B cell (primary cell): ENCODE results near the gene VWA5B2. TPM values are rescaled to one million over a fixed set of nuclear protein-coding genes. Genes with fewer than 3 reads are reported as not detected.

Experiments
- ATAC-seq: fragments of 200-7000 bp; cut with Tn5 transposase; one replicate; pipeline ENCODE4 v1.10.0; 2021; ENCODE audit warnings: low read depth, mild to moderate bottlenecking, moderate number of reproducible peaks, moderate library complexity
- CTCF ChIA-PET: fragments of 350-600 bp; sonication (Branson Sonifier 250); formaldehyde crosslinking; loops from one replicate; lab custom pipeline; 2021; ENCODE audit warnings: antibody characterized with exemption, inconsistent platforms; lab: Charles Lee
- POLR2A ChIA-PET: fragments of 350-600 bp; sonication (Branson Sonifier 250); formaldehyde crosslinking; loops from one replicate; lab custom pipeline; 2021; ENCODE audit warnings: antibody characterized with exemption; lab: Charles Lee
- DNase-seq: peaks from one replicate; pipeline ENCODE4 v3.0.0; 2013
- H2AFZ ChIP-seq: 2 replicates; pipeline ENCODE4 v1.6.1; 2012; ENCODE audit warnings: mild to moderate bottlenecking, low read depth, low read length; ENCODE audit not compliant: insufficient read depth, poor library complexity, severe bottlenecking
- H3K27ac ChIP-seq, 2 donors: 1 replicate in 1 of 2; 2 replicates in 1 of 2; pipeline ENCODE4 v1.5.1; 2012 to 2013; ENCODE audit warnings: low read length in 2 of 2, mild to moderate bottlenecking in 2 of 2, moderate library complexity in 1 of 2
- H3K27me3 ChIP-seq, 4 experiments: fragments of 200-600 bp in 1 of 4; sonication (generic) in 1 of 4; replicated peaks in 1 of 4; 1 replicate in 2 of 4; 2 replicates in 2 of 4; pipeline versions ENCODE4 v1.6.1 to v1.7.0; 2013 to 2016; ENCODE audit warnings: low read length in 3 of 4, mild to moderate bottlenecking in 2 of 4, mixed read lengths in 1 of 4, moderate library complexity in 1 of 4; ENCODE audit not compliant: insufficient read depth in 4 of 4, control insufficient read depth in 3 of 4; ENCODE audit errors: control extremely low read depth in 1 of 4
- H3K36me3 ChIP-seq, 2 experiments: replicated peaks in 1 of 2; 1 replicate in 1 of 2; 2 replicates in 1 of 2; pipeline versions ENCODE4 v1.6.1 to v1.7.1; 2013; ENCODE audit warnings: low read length in 1 of 2; ENCODE audit not compliant: insufficient read depth in 2 of 2, control insufficient read depth in 1 of 2; ENCODE audit errors: control extremely low read depth in 1 of 2, extremely low read depth in 1 of 2
- H3K4me1 ChIP-seq, 2 donors: fragments of 200-600 bp in 1 of 2; sonication (generic) in 1 of 2; 1 replicate in 1 of 2; 2 replicates in 1 of 2; pipeline versions ENCODE4 v1.5.1 to v1.6.1; 2013 to 2017; ENCODE audit warnings: low read length in 2 of 2; ENCODE audit not compliant: control insufficient read depth in 2 of 2, insufficient read depth in 2 of 2
- H3K4me2 ChIP-seq: replicated peaks from 2 replicates; pipeline ENCODE3; 2012; ENCODE audit warnings: mild to moderate bottlenecking, low read depth, low read length; ENCODE audit not compliant: poor library complexity, severe bottlenecking
- H3K4me3 ChIP-seq, 5 experiments: fragments of 200-600 bp in 1 of 5; sonication (generic) in 1 of 5; 1 replicate in 3 of 5; 2 replicates in 2 of 5; pipeline versions ENCODE4 v1.5.1 to v1.7.0; 2011 to 2016; ENCODE audit warnings: low read length in 4 of 5, mild to moderate bottlenecking in 4 of 5, low read depth in 2 of 5, control low read depth in 1 of 5, moderate library complexity in 1 of 5; ENCODE audit not compliant: insufficient read depth in 1 of 5; ENCODE audit errors: control extremely low read depth in 1 of 5, extremely low read depth in 1 of 5
- H3K79me2 ChIP-seq: fragments of 200-600 bp; sonication (generic); one replicate; pipeline ENCODE4 v1.6.0; 2016; ENCODE audit warnings: low read length; ENCODE audit not compliant: control insufficient read depth, insufficient read depth
- H3K9ac ChIP-seq: fragments of 200-600 bp; sonication (generic); 2 replicates; pipeline ENCODE4 v1.6.1; 2017; ENCODE audit warnings: mild to moderate bottlenecking, low read length, moderate library complexity
- H3K9me3 ChIP-seq, 3 donors: one replicate each; pipeline versions ENCODE4 v1.6.1 to v1.7.1; 2013; ENCODE audit warnings: low read length in 2 of 3; ENCODE audit not compliant: control insufficient read depth in 2 of 3, insufficient read depth in 1 of 3; ENCODE audit errors: control extremely low read depth in 1 of 3
- H4K20me1 ChIP-seq: 2 replicates; pipeline ENCODE4 v1.6.0; 2012; ENCODE audit warnings: mild to moderate bottlenecking, low read length; ENCODE audit not compliant: insufficient read depth, control insufficient read depth, poor library complexity, severe bottlenecking
- H3K27ac Mint-ChIP-seq: one replicate; pipeline ENCODE4 v1.8.0; 2021; ENCODE audit warnings: mixed read lengths
- H3K27me3 Mint-ChIP-seq: one replicate; pipeline ENCODE4 v1.8.0; 2021; ENCODE audit warnings: mixed read lengths
- H3K4me1 Mint-ChIP-seq: one replicate; pipeline ENCODE4 v1.8.0; 2021; ENCODE audit warnings: mixed read lengths
- H3K4me3 Mint-ChIP-seq: one replicate; pipeline ENCODE4 v1.8.0; 2021; ENCODE audit warnings: mixed read lengths
- H3K9me3 Mint-ChIP-seq: one replicate; pipeline ENCODE4 v1.8.0; 2022; ENCODE audit warnings: mixed read lengths; ENCODE audit not compliant: insufficient read depth
- CTCF ChIP-seq: fragments of 200-600 bp; IDR thresholded peaks from one replicate; pipeline ENCODE4 v1.8.0; 2022; ENCODE audit warnings: antibody characterized with exemption, mild to moderate bottlenecking
- EZH2 ChIP-seq: IDR thresholded peaks from 2 replicates; pipeline ENCODE4 v1.6.1; 2012; ENCODE audit warnings: borderline replicate concordance, low read depth, mild to moderate bottlenecking, moderate library complexity, low read length; ENCODE audit not compliant: insufficient read depth, poor library complexity, severe bottlenecking
- WGBS: methylation state at CpG from one replicate; pipeline ENCODE4 v1.1.5; 2013; ENCODE audit warnings: missing lambda C conversion rate; ENCODE audit not compliant: insufficient coverage; 5-methylcytosine and 5-hydroxymethylcytosine counted together
- intact Hi-C: fragments of 100-400 bp; cut with micrococcal nuclease; formaldehyde crosslinking; loops from one replicate; pipeline ENCODE4 v1.10.0; 2022
- polyA plus RNA-seq: library from polyadenylated mRNA; depleted of rRNA; stranded (reverse); fragments of >200 nt; gene quantifications from 2 replicates; pipeline ENCODE4 v1.2.3, GENCODE V29; 2012
- total RNA-seq, 2 donors: library from RNA; stranded (reverse); fragments of 120-200 nt in 1 of 2; gene quantifications; 1 replicate in 1 of 2; 2 replicates in 1 of 2; pipeline versions ENCODE4 v1.2.3 to v1.2.4, GENCODE V29; 2013 to 2022

The VWA5B2 gene
- total and polyA plus RNA-seq, 2 donors (not counting 1 experiment from before 2014, with no cell fraction given): 0.10 to 0.37 TPM

- intact Hi-C loops: loop anchor here (1.0 kb wide), 1 partner anchor 10 kb away; no protein-coding TSS in a partner anchor
- Histone ChIP-seq H3K27me3 (peaks cover 0 to 65% (median 29%) of the 10 kb centered on the region in 4 experiments), H3K9ac (peak overlapping the region; percentile 58), H3K4me2 (peak overlapping the region; percentile 96), H3K36me3 (no peaks in the 10 kb centered on the region), H3K79me2 (no peaks in the 10 kb centered on the region), H4K20me1 (peaks cover 7% of the 10 kb centered on the region), H3K4me1 (peaks cover 27% of the 10 kb centered on the region in 2 donors), H3K4me3 (peak overlapping the region in 3 of 5 experiments; percentile 45 to 58 (median 51)), H3K27ac (no peak overlapping the region), H3K9me3 (peaks cover 0 to 4% (median 0%) of the 10 kb centered on the region in 3 donors), H2AFZ (peak overlapping the region; percentile 56)
- Mint-ChIP-seq H3K27ac (no peak overlapping the region), H3K4me3 (peak overlapping the region; percentile 86), H3K27me3 (peaks cover 46% of the 10 kb centered on the region), H3K9me3 (no peaks in the 10 kb centered on the region), H3K4me1 (peaks cover 24% of the 10 kb centered on the region)
- no peak for ATAC-seq
- WGBS: 3% methylated on average over 49 of the region's 49 CpGs
- POLR2A ChIA-PET: no interaction called here
- TF ChIP-seq CTCF (no peak), EZH2 (peak; percentile 58)
- no peak for DNase-seq
- CTCF ChIA-PET: interaction anchor here (1.3 to 2.6 kb wide), 3 partner anchors 11 to 264 kb away, joined by 3 to 9 read pairs (median 3); partner anchors contain the start of gene EEF1AKMT4
These were observed 31.4 kb downstream of the VWA5B2 start for GRCh38 chr3:184260724-184261269.

DNA sequence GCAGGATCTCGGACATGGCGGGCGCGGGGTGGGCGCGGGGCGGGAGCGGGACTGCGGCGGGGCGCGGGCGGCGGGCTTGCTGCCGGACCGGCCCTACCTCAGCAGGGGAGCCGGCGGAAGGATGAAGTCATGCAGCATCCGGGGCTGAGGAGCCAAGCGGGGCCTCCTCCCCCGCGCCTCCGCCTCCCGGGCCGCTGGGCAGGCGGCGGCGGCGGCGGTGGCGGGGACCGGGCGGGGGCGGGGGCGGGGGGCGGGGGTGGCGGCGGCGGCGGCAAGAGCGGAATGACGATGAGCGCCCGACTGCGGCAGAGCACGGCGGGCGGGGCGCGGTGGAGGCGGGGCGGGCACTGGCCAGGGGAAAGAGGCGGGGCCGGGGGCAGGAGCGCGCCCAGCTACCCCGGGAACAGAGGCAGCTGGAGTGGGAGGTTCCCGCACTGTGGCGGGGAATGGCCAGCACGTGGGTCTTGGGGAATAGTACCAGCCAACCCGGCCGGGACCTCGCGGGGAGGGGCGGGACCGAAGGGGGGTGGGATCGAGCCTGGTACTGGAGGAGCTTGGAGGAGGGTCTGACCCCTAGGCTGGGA, 32.0 kb downstream of the VWA5B2 start, which contains the start of gene CAMK2N2:
TSS of gene CAMK2N2 (minus strand) at position 284 of the 584 bp plus-strand sequence. CDS start at position 16, 268 bp downstream.
- intact Hi-C loops: no loop called here
- ChIA-PET POLR2A (no interaction called here), CTCF (interaction anchor here (1.3 kb wide), 1 partner anchor 264 kb away, joined by 3 read pairs; no protein-coding TSS in a partner anchor)
- Mint-ChIP-seq H3K27me3 (peaks cover 49% of the 10 kb centered on the region), H3K27ac (peak within 1 kb of the TSS; percentile 37), H3K9me3 (no peaks in the 10 kb centered on the region), H3K4me1 (peaks cover 24% of the 10 kb centered on the region), H3K4me3 (peak within 1 kb of the TSS; percentile 86)
- peak; percentile 60 for ATAC-seq
- DNase-seq: peak; percentile 52
- Histone ChIP-seq H3K4me1 (peaks cover 27% of the 10 kb centered on the region in 2 donors), H2AFZ (peak within 1 kb of the TSS; percentile 60), H3K27ac (no peak within 1 kb of the TSS), H3K4me3 (peak within 1 kb of the TSS in 4 of 5 experiments; percentile 28 to 67 (median 48)), H4K20me1 (peaks cover 7% of the 10 kb centered on the region), H3K27me3 (peaks cover 0 to 69% (median 29%) of the 10 kb centered on the region in 4 experiments), H3K9ac (peak within 1 kb of the TSS; percentile 58), H3K4me2 (peak within 1 kb of the TSS; percentile 96), H3K79me2 (no peaks in the 10 kb centered on the region), H3K36me3 (no peaks in the 10 kb centered on the region), H3K9me3 (peaks cover 0 to 4% (median 0%) of the 10 kb centered on the region in 3 donors)
- TF ChIP-seq CTCF (no peak), EZH2 (no peak)
- WGBS: 0% methylated on average over 56 of the region's 67 CpGs
